GDM1 (cell line): ENCODE results near the gene RASSF4.

ENCODE experiments used
- DNase-seq: peaks from one replicate; lab custom pipeline; 2025; lab: John Stamatoyannopoulos, UW

The RASSF4 gene

DNA sequence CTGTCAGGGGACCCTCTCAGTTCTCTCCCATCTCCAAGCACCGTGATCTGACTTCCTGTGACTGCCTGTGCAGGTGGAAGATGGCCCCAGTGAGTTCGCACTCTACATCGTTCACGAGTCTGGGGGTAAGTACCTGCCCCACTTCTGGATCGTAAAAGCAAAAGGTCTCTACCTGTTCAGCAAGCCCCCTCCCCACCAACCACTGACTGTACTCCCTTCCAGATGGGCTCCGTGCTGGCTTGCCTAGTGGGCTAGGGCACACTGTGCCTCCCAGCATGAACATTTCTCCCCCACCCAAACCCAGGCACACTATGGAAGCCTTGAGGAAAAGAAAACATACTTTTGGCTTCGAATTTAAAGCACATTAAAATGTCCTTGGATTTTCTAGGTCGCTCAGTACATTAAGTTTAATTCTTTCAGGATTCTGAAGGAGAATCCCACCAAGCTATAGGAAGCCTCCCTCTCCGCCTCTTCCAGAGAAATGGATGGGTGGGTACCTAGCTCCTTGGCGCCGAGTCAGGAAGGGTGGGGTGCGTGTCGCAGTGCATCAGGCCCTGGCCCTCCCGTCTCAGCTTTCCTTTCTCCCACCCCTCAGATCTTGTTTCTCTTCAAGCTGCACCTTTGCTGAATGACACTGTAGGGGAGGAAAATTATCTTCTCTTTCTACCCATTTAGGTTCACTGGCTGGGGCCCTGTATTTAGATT is 30.1 kb downstream of the RASSF4 start:
- DNase-seq: no peak

DNA sequence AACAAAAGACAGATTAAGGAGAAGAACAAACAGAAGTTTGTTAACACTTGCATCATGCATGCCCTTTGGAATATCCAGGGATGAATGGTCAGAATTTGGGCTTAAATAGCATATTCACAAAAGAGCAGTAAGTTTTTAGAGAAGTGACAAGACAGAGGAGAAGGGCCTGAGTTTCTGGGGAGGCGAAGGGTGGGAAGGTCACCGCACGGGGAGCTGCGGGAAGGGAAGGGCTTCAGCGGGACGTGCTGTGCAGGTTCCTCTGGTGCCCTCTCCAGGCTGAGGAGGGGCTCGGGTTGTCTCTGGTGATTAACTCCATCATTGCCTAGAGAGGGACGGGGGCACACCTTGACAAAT is 30.7 kb downstream of the RASSF4 start:
- DNase-seq: no peak

GRCh38 chr10:44990965-44991364 is 31.4 kb downstream of the RASSF4 start:
- DNase-seq: no peak

DNA sequence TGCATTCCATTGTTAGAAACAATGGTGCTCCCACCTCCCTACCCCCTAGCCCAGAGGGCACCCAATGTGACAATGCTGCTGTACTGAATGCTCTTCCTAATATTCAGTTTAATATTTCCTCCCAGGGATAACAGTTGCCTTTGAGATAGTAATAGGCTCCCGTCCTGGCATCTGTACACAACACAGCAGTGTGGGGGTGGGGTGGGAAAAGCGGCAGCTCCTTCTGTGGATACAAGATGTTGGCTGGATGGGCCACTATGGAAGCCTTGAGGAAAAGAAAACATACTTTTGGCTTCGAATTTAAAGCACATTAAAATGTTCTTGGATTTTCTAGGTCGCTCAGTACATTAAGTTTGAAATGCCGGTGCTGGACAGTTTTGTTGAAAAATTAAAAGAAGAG is 32.0 kb downstream of the RASSF4 start:
- DNase-seq: no peak

DNA sequence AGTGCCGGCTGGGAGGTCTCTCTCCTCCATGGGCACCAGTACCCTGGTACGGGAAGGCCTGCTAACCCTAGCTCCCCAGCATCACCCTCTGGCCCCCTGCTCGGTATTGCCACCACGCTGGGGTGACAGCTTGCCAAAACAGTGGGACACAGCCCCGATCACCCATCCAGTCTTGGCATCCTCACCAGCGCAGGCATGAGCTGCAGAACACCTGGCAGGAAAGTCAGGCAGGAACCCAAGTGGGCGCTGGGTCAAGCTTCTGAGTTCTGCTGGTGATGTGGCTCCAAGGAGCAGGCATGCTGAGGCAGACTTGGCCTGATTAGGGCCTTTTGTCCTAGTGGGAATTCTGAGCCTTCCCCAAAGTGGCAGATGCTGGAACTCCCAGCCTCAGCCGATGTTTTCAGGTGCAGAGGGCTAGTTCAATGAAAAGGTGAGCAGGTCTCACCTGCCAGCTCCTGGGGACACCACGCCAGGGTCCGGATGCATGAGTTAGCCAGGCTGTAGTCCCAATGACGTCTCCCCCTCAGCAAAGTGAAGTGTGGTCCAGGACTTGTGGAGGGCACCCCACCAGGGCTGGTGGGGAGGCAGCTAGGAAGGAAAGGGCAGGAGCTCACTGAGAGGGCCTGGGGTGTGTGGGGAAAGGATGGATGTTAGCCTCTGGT is 32.6 kb downstream of the RASSF4 start:
- DNase-seq: no peak

DNA sequence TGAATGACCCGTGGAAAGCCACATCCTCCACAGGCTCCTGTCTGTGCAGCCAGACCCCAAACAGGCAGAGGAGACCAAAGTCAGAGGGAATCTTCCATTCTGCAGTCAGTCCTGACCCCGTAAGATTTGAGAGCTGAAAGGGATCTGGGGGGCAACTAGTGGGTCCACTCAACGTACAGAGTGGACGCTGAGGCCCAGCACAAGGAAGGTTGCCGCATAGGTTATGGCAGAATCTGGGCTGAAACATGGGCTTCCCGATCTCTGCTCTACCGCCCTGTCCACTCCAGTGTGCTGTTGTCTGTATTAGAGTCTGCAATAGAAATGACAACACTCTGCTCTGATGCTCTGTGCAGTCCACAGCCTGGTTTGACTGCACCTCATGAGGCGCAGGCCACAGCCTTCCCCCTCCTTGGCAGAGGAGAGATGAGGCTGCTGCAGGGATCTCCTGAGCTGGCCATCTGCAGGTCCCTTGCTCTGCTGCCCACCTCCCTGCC is 33.2 kb downstream of the RASSF4 start:
- DNase-seq: no peak

- no peak for DNase-seq
These were observed 33.8 kb downstream of the RASSF4 start for GRCh38 chr10:44993226-44993921.

- no peak for DNase-seq
These were observed 34.5 kb downstream of the RASSF4 start for GRCh38 chr10:44993922-44994751.

DNA sequence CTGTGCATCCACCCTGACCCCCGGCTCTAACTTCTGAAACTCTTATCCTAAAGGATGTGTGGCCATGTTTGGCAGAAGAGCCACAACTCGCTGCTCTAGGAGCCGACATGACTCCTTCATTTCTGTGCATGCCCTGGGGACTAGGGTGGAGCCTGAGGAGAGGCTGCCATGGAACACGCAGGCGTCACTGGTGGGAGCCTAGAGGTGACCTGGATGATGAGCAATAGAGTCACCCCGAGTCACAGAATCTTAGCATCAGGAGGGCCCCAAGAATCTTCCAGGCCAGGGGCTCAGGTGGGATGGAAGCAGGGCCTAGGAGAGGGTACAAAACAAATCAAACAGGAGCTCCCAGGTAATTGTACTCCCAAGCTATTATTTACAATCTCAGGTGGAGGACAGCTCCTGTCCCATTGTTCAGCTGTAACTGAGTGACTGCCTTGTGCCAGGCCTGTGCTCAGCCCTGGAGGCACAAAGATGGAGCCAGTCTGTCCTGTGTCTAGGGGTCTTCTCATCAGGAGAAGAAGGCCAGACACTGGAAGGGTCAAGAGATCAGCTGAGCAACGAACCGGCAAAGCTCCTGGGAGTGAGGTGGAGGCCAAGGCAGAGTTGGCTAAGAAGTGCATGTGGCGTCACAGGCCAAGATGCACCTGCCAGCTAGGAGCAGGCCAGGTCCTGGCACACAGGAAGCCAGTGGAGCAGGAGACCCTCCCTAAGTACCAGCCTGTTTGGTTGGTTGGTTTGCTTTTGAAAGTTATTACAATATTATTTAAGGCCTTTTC is 35.3 kb downstream of the RASSF4 start:
- no peak for DNase-seq

GRCh38 chr10:44995581-44995913 is 35.9 kb downstream of the RASSF4 start:
- DNase-seq: no peak

DNA sequence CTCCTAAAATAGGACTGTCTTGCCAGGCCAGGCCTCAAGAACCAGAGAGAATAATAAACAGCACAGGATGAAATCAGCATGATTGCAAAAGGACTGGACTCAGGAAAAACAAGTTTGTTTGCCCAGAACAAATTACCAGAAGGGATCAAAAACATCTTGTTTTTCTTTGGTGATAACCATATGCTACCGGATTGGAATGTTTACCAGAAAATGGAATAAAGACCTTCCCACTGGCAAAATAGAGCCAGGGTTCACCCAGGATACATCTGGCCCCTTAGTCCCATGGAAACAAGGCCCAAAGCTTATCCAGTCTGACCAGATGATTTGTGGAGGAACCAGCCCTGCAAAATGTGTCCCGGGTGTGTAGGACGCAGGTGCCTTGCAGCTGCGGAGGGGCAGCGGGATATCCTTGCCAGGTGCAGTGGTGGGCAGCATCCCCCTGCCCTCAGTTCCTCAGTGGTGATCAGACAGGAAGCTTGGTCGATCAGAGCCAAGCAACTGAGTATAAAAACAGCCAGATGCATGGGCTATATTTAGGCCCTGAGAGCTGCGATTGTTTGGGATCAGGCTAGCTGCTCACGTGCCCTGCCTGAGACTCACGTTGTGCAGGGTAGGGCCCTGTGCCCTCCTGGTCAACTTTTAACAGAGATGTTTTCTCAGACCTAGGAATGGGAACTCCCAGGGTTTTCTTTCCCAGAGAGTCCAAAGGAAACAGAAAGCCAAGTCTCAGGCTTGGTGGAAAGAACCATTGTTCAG is 36.5 kb downstream of the RASSF4 start:
- peak; percentile 17 for DNase-seq

GRCh38 chr10:44997105-44997748 is 37.6 kb downstream of the RASSF4 start:
- no peak for DNase-seq

DNA sequence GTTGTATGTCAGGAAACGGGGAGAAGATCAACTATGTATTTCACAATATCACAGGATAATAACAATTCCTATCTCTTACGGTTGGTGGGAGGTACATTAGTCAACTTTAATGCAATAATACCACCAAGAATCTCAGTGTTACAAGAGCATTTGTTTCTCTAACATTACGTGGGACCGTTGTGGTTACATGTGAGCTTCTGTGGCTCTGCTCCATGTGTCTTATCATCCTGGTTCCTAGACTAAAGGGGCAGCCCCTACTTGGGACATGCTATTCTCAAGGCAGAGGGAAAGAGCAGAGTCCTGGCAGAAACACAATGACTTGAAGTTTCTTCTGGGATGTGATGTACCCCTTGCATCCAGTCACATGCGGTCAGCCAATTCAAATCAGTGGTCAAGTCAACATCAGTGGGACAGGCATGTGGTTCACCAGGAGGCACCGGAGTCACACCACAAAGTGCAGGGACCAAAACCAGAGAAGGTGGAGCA is 38.6 kb downstream of the RASSF4 start:
- DNase-seq: no peak

GRCh38 chr10:45000138-45000751 is 40.6 kb downstream of the RASSF4 start:
- no peak for DNase-seq

GRCh38 chr10:45000752-45001380 is 41.3 kb downstream of the RASSF4 start, which contains the start of gene ZNF22:
Gene ZNF22 (plus strand): TSS chr10:45000923. CDS start chr10:45003369, 2,446 bp downstream.
- peak; percentile 82 for DNase-seq

- DNase-seq: peak; percentile 38
These were observed 42.0 kb downstream of the RASSF4 start for GRCh38 chr10:45001381-45002148.

- no peak for DNase-seq
These were observed 43.9 kb downstream of the RASSF4 start for GRCh38 chr10:45003432-45004000.

DNA sequence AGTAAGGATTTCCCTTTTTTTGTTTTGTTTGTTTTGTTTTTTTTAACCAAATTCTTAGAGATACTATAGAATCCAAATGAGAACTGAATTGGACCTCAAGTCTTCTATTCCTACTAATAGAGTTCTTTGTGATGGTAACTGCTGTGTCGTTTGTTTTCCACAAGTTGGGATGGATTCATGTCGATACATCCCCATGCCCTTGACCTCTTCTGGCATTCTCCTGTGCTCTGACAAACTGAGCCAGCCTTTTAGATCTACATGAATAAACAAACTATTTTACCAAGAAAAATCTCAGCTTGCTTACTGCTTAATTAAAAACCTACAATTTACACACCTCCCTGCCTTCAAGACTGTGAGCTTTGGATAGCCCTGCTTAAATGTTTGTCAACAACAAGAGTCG is 45.1 kb downstream of the RASSF4 start:
- DNase-seq: no peak
